GM19372 (cell line): Measurements from ENCODE around the gene CYP26B1.

Source experiments
- ATAC-seq: cut with Tn5 transposase; IDR thresholded peaks from one replicate; pipeline ENCODE4 v1.9.1; 2021; ENCODE audit warnings: mild to moderate bottlenecking, low read depth, moderate library complexity; ENCODE audit not compliant: unreplicated experiment

The CYP26B1 gene

DNA sequence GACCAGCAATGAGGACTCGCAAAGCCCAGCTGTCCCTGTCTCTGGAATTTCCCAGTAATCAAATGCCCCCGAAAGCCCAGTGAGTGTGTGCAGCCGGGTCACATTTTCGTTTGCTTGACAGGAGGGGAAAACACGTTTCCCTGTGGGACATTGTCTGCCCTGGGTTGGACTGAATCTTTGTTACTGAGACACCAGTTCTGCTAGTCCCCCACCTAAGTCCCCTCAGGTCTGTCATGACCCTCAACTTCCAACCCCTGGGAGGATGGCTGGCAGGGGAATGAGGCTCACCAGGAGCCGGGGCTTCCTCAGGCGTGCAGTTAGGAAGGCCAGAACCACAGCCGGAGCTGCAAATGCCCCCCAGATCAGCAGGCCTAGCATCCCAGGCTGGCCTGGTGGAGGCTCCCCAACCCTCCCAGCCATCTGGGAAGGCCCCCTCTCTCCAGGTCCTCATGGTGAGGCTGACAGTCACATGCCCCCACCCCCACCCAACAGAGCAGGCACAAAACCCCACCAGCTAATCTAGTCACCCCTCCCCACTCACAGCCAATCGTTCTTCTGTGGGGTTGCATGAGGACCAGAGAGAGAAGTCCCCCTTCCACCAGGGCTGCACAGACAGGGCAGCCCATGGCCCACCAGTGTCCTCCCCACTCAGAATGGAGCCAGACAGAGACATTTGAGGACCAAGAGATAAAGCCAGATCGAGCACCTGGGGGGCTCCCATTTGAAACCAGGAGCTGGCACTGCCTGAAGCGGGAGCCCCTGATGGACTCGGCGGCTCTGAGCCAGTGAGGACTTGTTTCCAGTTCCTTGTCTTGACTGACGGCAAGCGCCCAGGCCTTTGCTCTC lies 33.6 kb downstream of the CYP26B1 start:
- no peak for ATAC-seq

DNA sequence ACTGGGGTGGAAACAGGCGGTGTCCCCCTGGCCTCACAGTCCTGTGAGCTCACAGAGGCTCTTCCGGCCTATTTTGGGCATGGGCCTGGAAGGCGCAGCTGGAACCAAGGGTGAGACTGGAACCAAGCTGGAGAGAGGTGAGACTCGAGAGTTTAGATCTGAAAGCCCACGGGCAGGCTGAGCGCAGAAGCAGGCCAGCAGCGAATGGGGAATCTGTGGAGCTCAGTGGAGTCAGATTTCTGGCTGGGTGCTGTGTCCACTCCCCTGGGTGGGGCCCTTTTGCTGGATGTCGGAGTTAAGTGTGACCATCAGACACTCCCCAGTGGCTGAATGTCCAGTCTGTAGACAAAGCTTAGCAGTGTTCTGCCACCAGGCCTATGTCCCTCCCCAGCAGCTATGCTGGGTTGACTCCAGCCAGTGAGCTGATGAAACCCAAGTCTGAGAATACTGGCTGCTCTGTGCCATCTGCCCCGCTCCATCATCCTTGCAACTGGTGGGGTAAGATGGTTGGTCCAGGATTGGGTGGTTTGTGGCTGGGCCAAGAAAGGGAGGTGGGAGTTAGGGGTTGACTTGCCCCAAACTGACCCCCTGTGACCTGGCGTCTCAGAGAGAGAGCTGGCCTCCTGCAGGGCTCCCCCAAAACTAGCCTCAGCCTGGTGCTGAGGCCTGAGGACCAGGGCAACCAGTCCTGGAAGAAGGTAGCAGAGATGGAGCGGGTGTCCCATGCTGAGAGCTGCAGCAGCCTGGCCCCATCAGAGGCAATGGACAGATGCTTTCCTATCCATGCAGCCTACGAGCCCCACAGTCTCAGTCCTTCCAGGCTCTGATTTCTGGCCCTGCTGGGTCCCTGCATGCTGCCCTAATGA lies 34.4 kb downstream of the CYP26B1 start:
- no peak for ATAC-seq

DNA sequence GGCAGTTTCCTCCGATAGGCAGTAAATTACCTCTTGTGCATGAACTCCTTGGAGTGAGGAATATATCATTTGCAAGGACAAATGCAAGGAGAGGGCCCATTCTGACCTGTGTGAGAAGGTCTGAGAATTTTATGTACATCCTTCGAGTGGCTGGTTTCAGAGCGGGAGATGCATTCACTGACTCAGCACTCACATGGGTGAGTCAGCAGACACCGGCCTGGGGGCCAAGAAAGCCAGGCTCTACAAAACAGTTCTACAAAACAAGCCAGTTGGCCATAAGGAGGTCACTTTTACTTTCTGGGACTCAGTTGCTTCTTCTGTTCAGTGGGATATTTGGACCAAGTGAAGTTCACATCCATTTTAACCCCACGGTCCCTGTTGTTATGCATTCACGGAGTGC lies 35.3 kb downstream of the CYP26B1 start:
- ATAC-seq: no peak

DNA sequence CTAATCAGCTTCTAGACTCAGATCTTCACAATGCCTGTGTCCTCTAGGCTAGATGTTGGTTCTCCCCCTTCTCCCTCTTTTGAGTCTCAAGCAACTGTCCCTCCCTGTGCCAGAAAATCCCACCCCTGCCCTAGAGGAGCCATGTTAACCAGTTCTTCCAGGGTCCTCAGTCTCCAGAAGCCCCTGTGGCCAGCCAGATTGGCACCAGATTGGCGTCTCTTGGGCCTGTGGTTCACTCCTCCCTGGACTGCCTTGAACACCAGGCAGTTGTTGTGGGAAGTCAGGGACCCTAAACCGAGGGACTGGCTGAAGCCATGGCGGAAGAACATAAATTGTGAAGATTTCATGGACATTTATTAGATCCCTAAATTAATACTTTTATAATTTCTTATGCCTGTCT lies 36.6 kb downstream of the CYP26B1 start:
- ATAC-seq: no peak

DNA sequence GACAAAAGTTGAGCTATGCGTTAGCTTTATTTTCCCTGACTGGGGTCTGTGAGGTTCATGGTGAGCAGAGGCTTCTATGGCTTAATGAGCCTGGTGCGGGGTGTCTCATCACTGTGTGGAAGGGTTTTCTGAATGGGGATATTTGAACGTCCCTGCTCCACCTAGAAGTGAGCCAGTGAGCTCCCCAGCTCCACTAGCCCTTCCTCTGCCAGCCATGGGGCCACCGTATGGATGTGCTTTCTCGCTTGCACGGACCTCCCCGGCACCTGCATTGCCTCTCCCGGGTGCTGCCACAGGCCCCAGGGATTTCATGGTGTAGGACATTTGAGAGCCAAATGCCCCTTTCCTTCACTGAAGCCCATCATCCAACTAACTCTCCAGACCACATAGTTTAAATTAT lies 37.8 kb downstream of the CYP26B1 start:
- no peak for ATAC-seq

DNA sequence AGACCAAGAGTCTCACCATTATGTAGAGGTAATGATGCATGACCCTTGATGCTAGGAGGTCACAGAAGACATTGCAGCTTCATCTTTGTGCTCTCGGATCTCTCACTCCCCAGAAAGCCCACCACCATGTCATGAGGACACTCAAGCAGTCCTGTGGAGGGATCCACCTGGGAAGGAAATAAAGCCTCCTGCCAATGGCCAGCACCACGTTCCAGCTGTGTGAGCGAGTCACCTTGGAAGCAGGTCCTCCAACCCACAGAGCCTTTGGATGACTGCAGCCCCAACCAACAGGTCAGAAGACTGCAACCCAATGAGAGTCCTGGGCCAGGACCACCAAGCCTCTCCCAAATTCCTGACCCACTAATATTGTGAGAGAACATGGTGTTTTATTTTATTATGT lies 38.4 kb downstream of the CYP26B1 start:
- no peak for ATAC-seq

DNA sequence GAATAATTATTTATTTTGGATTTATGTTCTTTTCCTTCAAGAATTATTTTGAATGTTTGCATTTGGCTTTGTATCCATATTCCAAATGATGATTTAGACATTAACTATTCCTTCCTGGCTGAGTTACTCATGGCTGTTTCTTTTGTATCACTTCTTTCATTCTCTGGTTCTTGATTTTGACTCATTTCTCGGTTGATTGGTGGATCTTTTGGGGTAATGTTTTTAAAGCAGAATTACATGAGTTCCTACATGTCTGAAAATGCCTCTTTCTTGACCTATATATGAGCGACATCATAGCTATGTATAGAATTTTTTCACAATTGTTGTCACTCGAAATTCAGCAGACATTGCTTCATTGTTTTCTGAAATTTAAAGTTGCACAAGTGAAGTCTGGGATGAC lies 39.5 kb downstream of the CYP26B1 start:
- no peak for ATAC-seq

DNA sequence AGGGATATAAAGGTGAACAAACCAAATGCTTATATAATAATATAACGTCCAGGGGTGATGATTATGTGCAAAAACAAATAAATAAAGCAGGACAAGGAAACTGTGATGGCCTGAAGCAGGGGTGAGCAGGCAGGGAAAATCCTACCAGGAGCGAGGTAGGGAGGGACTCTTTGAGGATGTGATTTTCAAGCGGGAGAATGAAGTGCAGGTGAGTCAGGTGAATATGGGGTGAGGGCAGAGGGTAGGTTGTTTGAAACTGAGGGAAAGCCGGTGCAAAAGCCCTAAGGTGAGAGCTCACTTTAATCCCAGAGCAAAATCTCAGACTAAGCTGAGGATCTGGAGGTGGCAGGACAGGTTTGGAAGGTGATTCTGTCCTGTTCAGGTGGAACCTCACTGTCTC lies 40.7 kb downstream of the CYP26B1 start:
- no peak for ATAC-seq

DNA sequence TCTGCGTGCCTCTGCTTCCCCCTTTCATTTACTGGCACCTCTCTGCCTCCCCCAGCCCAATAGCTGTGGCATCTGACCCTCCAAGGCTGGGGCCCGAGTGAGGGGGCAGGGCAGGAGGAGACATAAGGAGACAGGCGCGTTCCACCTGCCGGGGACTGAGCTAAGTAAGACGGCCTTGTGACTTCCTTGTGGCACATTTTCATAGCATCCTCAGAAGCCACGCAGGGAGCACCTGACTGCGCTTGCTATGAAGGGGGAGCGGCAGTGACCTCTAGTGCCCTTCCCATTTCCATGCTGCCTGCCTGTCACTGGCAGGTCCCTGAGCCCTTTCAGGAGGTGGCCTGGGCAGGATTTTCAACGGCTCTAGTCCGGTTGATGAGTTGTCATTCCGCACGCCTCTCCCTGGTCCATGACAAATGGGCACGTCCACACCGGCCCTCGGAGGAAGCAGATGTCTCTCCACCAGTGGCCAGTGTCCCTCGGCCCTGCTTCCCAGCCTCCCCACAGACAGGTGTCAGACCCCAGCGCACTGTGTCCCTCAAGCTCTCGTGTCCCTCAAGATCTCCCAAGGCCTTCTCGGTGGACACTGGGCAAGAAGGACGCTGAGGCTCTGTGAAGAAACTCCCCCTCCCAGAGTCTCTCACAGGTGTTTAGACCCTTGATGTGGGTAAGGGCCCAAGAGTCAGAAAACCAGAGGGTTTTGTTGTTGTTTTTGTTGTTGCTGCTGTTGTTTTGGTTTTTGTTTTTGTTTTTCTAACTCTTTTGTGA lies 42.7 kb downstream of the CYP26B1 start:
- no peak for ATAC-seq

DNA sequence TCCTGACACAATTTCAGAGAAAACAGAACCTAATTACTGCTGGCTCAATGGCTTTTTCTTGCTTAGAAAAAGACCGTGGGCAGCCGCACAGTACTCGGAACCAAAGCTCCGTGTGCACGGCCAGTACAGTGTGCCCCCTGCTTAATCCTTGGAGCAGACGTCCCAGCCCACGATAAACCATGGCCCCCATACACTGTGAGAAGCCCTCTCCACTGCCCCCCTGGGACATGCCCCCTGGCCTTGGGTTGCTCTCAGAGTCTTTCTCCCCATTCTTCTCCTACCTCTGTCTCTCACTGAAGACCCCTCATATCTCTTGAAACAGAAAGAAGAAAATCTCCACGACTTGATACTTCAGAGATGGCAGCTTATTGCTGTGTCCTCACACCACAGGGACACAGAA lies 44.0 kb downstream of the CYP26B1 start:
- ATAC-seq: no peak

DNA sequence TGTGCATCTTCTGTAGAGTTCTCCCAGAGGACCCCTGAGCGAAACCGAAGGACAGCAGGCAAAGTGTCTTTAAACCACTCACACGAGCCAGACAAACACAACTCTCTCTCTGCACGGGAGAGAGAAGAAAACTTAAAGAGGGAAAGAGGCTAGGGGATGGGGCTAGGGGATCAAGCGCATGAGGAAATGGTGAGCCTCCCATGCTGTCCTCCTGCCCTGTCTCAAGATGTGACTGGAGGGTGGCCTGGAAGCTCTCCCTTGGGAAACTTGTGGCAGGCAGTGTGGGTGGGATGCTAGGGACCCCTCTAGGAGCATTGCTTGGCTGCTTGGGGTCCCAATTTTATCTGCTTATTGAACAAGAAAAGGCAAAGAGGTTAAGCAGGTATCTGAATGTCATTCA lies 44.5 kb downstream of the CYP26B1 start:
- ATAC-seq: no peak

DNA sequence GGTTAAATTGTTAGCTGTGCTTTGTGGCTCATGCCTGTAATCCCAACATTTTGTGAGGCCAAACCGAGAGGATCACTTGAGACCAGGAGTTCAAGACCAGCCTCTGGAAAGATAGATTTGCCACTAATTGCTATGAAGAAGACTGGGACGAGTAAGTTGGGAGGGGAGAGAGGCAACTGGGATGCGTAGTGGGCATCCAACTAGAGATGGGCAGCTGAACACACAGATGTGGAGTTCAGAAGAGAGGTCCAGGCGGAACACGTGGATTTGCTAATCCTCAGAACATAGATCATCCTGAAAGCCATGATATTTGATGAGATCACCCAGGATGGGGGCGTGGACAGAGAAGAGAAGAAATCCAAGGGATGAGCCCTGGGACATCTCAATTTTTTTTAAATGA lies 48.7 kb downstream of the CYP26B1 start:
- no peak for ATAC-seq

DNA sequence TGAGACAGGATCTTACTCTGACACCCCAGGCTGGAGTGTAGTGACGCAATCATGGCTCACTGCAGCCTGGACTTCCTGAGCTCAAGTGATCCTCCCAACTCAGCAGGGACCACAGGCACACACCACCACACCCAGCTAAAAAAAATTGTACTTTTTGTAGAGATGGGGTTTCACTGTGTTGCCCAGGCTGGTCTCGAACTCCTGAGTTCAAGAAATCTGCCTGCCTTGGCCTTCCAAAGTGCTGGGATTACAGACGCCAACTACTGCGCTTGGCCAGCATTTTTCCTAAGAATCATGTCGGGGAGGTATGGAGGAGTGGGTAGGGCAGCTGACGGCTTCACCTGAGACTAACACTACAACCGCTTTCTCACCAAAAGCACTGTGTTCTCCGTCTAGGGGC lies 50.4 kb downstream of the CYP26B1 start:
- no peak for ATAC-seq

DNA sequence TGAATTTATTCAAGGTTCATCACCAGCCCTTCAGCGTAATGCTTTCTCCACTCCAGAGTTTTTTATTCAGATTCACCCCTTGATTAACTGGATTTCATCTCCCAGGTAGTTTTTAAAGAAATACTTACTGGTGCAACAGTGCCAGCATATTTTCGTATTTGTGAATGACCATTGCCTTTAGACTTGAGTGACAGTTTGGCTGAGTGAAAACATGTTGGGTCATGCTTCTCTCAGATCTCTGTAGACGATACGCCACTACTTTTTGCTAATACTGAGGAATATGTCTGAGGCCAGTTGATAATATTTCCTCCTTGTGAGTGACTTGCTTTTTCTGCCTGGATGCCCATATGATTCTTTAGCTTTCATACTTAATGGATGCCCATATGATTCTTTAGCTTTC lies 51.5 kb downstream of the CYP26B1 start:
- no peak for ATAC-seq

DNA sequence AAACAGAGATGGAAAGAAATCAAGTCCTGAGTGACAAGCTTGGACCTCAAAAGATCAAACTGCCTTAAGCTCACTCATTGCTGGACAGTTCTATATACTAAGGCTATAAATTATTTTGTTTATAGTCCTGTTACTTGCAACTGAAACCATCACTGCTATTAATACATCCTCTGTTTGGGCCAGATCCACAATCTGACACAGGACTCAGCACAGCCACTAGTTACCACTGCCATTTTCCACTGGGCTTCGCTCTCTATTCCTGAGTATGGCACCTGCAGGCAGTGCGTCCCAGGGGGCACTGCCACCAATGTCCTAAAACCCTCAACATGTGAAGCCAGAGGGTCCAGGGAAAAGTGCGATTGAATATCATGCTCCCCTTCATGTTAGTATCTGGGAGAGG lies 52.3 kb downstream of the CYP26B1 start:
- no peak for ATAC-seq

DNA sequence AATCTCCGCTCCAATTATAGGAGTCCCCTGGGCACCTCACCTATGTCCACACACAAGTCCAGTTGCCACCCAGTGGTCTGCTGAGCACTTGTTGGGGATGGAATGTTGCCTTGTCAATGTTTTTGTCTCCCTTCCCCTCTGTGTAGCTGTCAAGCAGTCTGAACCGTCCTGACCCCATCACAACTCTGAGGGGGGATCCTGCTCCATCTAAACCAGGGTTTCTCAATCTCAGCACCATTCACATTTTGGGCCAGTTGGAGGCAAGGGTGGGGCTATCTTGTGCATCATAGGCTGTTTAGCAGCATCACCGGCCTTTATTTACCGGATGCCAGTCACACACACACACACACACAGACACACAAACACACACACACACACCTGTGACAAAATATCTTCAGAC lies 53.0 kb downstream of the CYP26B1 start:
- ATAC-seq: no peak

DNA sequence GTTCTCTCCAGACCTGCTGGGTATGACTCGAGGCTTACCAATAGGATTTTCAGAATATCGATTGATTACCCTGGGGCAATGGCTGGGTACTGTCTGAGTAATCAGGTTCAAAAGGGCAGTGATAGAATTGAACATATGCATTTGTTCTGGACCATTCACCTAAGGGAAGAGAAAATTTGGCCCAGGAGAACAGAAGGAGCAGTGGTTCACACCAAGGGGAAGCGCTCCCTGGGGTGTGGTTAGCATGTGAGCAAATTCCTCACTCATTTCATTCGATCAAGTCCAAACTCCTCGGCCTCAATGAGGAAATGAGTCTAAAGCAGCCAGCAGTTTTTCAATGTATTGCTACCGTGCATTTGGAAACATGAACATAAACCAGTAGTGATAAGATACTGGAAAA lies 55.6 kb downstream of the CYP26B1 start:
- no peak for ATAC-seq

DNA sequence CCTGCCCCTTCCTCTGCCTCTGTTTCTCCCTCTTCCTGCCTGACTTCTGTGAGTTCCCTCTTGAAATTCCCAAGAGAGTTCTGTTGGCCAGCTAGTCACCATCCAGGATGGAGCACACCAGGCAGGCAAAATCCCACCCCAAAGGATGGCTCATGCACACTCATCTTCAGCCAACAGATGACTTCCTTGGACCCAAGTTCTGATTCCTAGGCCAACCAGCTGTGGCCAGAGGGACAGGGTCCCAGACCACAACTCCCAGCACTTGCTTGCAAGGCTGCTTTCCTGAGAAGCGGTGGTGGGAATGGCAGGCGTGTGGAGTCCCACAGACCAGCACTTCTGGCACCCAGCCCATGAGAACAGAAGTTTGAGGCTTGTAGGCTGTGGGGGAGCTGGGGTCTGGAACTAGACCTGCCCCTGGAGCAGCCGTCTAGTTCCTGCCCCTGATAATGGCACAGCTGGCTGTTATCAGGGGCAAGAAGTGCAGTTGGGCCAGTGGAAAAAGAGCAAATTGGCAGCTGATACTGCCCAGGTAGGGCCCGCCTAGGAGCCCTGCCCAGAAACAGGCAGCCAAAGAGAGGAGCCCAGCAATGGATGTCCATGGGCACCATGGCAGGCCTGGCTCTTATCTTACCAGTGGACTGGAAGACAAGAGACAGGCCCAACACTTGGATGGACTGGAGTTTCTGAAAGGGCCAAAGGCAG lies 56.7 kb downstream of the CYP26B1 start:
- ATAC-seq: no peak

DNA sequence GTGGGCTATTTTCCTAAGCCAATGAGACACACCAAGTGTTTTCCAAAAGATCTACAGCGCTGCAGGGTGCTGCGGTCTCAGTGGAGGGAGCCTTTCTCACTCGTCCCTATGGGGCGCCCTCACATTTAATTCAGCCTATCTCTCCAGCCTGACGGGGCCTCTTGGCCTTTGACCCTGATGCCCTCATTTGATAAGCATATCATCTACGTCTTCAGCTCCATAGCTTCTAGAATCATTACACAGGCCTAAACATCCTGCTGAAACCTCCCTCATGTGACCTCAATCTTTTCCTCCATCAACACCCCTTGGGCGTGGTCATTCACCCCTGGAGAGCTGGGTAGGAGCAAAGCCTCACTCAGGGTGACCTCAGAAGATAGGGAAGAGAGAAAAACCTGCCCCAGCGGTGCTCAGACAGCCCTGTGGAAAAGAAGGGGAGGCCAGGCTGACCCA lies 57.4 kb downstream of the CYP26B1 start:
- ATAC-seq: no peak

DNA sequence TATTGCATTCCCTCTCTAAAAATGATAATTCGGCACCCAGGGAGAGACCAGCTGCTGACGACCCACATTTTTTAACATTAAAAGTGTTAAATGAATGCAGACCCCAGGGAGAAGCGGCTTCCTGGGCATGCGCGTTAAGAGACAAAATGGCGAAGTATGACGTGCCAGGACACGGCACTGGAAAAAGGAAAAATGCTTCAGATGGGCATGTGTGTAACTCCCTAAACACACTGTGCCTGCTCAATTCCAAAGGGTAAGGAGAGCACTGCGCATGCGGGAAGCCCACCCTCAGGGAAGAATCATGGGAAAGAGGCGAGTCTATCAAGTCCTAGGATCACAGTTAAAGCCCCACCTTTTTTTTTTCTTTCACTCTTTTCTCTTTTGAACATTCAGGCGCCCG lies 58.1 kb downstream of the CYP26B1 start:
- ATAC-seq: no peak
